Subcutaneous abdominal adipose tissue (tissue), 5 donors: ENCODE data around the gene NPC1L1.
A peak's percentile ranks its signal among the peaks of the same experiment; 100 is the strongest.

Experiments used
- H3K27ac ChIP-seq: one replicate; pipeline ENCODE4 v1.7.0; 2013; ENCODE audit warnings: low read depth, mild to moderate bottlenecking, inconsistent platforms, low read length, moderate library complexity
- H3K27me3 ChIP-seq, 5 donors: one replicate each; pipeline ENCODE4 v1.7.0; 2013; ENCODE audit warnings: low read length in 5 of 5, inconsistent platforms in 1 of 5; ENCODE audit not compliant: control insufficient read depth in 5 of 5, insufficient read depth in 4 of 5
- H3K36me3 ChIP-seq, 5 donors: one replicate each; pipeline ENCODE4 v1.7.0; 2013; ENCODE audit warnings: low read length in 5 of 5; ENCODE audit not compliant: control insufficient read depth in 5 of 5, insufficient read depth in 5 of 5
- H3K4me1 ChIP-seq, 5 donors: one replicate each; pipeline ENCODE4 v1.7.0; 2013; ENCODE audit warnings: low read length in 5 of 5, mild to moderate bottlenecking in 3 of 5, moderate library complexity in 1 of 5; ENCODE audit not compliant: control insufficient read depth in 5 of 5, insufficient read depth in 5 of 5
- H3K4me3 ChIP-seq, 5 donors: one replicate each; pipeline ENCODE4 v1.7.0; 2013; ENCODE audit warnings: low read length in 5 of 5, low read depth in 1 of 5
- H3K9ac ChIP-seq, 5 donors: one replicate each; pipeline ENCODE4 v1.7.0; 2013; ENCODE audit warnings: low read length in 5 of 5, mild to moderate bottlenecking in 4 of 5, moderate library complexity in 3 of 5
- H3K9me3 ChIP-seq, 5 donors: one replicate each; pipeline ENCODE4 v1.7.0; 2013; ENCODE audit warnings: low read length in 5 of 5; ENCODE audit not compliant: control insufficient read depth in 5 of 5
- donor health status: healthy.
- donor health status: healthy.
- donor health status: healthy.
- donor health status: healthy.
- donor health status: healthy.

Gene NPC1L1

DNA sequence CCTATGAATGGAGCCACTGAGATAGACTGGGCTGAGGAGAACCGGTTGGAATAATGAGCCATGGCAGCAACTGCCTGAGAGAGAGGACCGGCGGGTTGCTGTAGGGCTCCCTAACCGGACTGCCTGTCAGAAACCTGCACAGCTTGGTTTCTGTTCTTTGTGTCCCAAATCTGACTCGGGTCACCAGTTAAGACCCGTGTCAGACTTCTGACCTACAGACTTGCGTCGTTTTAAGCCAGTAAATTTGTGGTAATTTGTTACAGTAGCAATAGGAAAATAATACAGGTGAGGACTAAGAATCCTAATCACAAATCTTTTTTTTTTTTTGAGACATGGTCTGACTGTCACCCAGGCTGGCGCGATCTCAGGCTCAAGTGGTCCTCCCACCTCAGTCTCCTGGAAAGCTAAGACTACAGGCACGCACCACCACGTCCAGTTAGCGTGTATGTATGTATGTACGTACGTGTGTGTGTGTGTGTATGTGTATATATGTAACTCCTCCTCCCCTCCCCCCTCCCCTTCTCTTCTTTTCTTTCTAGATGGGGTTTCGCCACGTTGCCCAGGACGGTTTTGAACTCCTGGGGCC, 33.2 kb upstream of the NPC1L1 start:
- Histone ChIP-seq H3K4me3 (peak overlapping the region; percentile 69 to 96 (median 82)), H3K9me3 (no peaks in the 10 kb centered on the region), H3K27me3 (no peaks in the 10 kb centered on the region), H3K27ac (peak overlapping the region; percentile 88), H3K4me1 (peaks cover 12 to 31% (median 25%) of the 10 kb centered on the region in 5 donors), H3K9ac (peak overlapping the region; percentile 82 to 93 (median 92)), H3K36me3 (peaks cover 7 to 59% (median 51%) of the 10 kb centered on the region in 5 donors)

DNA sequence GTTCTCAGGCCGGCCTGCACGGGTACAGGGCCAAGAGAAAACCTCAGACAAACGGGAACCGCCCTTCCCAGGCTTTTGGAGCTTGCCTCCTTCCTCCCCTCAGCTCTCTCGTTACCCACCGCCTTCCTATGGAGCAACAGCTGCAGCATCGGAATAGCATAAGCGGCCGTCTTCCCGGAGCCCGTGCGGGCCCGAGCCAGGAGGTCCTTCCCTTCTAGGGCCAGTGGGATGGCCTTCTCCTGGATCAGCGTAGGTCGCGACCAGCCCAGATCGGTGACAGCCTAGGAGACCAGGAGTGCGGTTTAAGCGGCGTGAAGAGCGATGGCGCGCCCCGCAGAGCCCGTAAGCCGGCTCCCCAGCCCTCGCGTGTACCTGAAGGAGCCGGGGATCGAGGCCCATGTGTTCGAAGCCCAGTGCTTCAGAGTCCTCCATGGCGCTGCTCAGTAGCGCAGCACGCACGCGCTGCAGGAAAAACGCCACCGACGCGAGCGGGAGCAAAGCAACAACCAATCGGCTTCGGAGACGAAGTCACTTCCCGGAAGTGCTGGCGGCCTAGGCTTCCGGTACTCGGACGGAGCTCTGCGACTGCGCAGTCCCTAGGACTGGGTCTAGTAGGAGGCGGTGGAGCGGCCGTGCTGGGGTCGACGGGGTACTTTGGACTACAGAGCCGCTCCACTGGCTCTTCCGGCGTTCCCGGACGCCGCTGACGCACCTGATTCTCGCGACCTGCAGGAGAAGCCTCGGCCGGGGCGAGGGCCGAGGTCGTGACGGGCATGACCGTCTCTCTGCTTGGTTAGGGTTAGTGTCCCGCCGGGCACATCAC, 32.5 kb upstream of the NPC1L1 start, which contains the start of gene DDX56:
Gene DDX56 (minus strand): TSS at position 445 of the 823 bp plus-strand sequence. CDS start 13 bp downstream, at position 432.
- peak within 1 kb of the TSS; percentile 69 to 97 (median 82) for H3K4me3 ChIP-seq
- H3K27ac ChIP-seq, result peak within 1 kb of the TSS; percentile 88
- peak within 1 kb of the TSS; percentile 88 to 93 (median 93) for H3K9ac ChIP-seq
- no peaks in the 10 kb centered on the region for H3K9me3 ChIP-seq
- peaks cover 12 to 38% (median 26%) of the 10 kb centered on the region in 5 donors for H3K4me1 ChIP-seq
- H3K27me3 ChIP-seq, result no peaks in the 10 kb centered on the region
- H3K36me3 ChIP-seq, result peaks cover 7 to 59% (median 51%) of the 10 kb centered on the region in 5 donors

GRCh38 chr7:44572771-44573170, 31.6 kb upstream of the NPC1L1 start:
- Histone ChIP-seq H3K4me3 (peak overlapping the region; percentile 69 to 97 (median 82)), H3K36me3 (peaks cover 7 to 62% (median 53%) of the 10 kb centered on the region in 5 donors), H3K27ac (peak overlapping the region; percentile 88)

GRCh38 chr7:44569959-44570358, 28.8 kb upstream of the NPC1L1 start:
- H3K36me3 ChIP-seq, result peaks cover 7 to 76% (median 76%) of the 10 kb centered on the region in 5 donors
- no peak overlapping the region for H3K27ac ChIP-seq
- H3K9me3 ChIP-seq, result no peaks in the 10 kb centered on the region
- no peak overlapping the region for H3K9ac ChIP-seq
- H3K4me1 ChIP-seq, result peaks cover 10 to 47% (median 28%) of the 10 kb centered on the region in 5 donors
- H3K27me3 ChIP-seq, result no peaks in the 10 kb centered on the region
- H3K4me3 ChIP-seq, result no peak overlapping the region

More at GRCh38 chr7:44572771-44573170, 31.6 kb upstream of the NPC1L1 start:
- no peaks in the 10 kb centered on the region for H3K9me3 ChIP-seq
- peaks cover 12 to 44% (median 28%) of the 10 kb centered on the region in 5 donors for H3K4me1 ChIP-seq
- H3K9ac ChIP-seq, result peak overlapping the region; percentile 88 to 93 (median 93)
- H3K27me3 ChIP-seq, result no peaks in the 10 kb centered on the region

DNA sequence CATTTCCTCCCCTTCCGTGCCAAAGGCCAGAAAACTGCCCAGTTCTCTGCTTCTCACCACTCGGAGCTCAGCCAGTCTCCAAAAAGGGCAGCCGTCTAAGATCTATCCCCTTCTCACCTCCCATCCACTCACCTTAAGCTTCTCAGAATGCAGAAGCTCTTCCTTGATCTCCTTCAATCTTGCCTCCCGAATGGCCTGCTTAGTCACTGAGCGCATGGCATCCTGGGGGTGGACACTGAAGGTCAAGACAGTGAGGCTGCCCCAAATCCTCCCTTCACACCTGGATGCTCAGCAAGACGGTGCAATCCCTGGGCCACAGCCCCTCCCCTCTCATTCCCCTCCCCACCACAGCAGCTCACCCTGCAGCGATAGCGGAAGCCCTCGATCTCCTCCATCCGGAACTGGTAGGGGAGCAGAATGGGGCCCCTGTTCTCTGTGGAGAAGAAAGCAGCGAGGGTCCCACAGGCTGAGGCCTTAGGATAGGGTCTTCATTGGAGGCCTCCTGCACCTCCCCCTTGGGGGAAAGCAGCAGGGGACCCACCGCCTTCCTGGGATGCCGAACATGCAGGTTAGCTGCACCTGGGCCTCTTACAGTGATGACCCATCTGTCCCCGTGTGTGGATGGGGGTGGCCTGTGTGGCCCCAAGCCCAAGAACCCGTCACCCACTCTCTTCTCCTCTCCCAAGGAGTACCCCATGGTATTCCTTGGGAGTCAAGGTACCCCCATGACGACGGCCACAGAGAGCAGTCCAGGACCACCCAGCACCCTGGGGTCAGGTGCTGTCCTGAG, 27.8 kb upstream of the NPC1L1 start:
- Histone ChIP-seq H3K27me3 (no peaks in the 10 kb centered on the region), H3K9ac (peak overlapping the region in 1 of 5 donors; percentile 19), H3K36me3 (peaks cover 7 to 86% (median 84%) of the 10 kb centered on the region in 5 donors), H3K4me3 (no peak overlapping the region), H3K27ac (no peak overlapping the region), H3K9me3 (no peaks in the 10 kb centered on the region), H3K4me1 (peaks cover 8 to 40% (median 22%) of the 10 kb centered on the region in 5 donors)

DNA sequence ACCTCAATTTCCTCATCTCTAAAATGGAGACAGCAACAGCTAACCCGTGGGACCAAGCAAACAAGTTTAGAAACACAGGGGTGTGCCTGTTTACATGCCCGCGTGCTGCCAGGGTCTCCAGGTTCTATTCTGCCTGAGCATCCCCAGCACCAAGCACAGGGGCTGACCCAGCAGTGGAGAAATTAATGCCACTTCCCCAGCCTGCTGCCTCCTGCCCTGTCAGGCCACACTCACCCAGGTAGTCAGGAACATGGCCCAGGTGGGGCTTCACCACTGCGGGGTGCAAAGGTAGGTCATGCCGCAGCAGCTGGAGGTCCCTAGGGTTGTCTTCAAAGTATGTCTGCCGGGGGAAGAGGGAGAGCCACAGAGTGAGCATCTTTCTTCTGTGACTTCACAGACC, 26.8 kb upstream of the NPC1L1 start:
- Histone ChIP-seq H3K9ac (no peak overlapping the region), H3K27me3 (no peaks in the 10 kb centered on the region), H3K36me3 (peaks cover 7 to 94% (median 84%) of the 10 kb centered on the region in 5 donors), H3K4me1 (peaks cover 5 to 42% (median 22%) of the 10 kb centered on the region in 5 donors), H3K9me3 (no peaks in the 10 kb centered on the region), H3K4me3 (no peak overlapping the region), H3K27ac (no peak overlapping the region)

DNA sequence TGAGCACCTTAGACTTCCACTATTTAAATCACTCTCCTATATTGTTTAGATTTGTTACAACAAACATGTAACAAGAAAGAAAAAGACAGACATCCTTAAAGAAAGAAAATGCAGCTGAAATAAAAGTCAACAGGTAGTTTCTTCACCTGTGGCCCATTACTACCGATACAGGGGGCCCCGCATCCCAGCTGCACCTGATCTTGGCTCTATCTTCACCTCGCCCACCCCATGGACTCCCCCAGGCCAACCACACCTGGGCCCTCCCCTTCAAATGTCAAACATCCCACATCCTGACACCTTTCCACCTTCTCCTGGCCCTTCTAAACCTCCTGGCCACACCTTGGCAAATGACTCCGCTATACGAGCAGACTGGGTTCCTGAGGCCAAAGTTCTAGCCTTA, 25.6 kb upstream of the NPC1L1 start:
- peaks cover 0 to 45% (median 22%) of the 10 kb centered on the region in 5 donors for H3K4me1 ChIP-seq
- no peak overlapping the region for H3K4me3 ChIP-seq
- H3K36me3 ChIP-seq, result peaks cover 2 to 83% (median 73%) of the 10 kb centered on the region in 5 donors
- no peak overlapping the region for H3K27ac ChIP-seq
- H3K27me3 ChIP-seq, result no peaks in the 10 kb centered on the region
- H3K9ac ChIP-seq, result no peak overlapping the region
- H3K9me3 ChIP-seq, result no peaks in the 10 kb centered on the region

- no peaks in the 10 kb centered on the region for H3K9me3 ChIP-seq
- H3K4me1 ChIP-seq, result peaks cover 0 to 46% (median 22%) of the 10 kb centered on the region in 5 donors
- no peak overlapping the region for H3K4me3 ChIP-seq
- H3K27me3 ChIP-seq, result no peaks in the 10 kb centered on the region
- no peak overlapping the region for H3K9ac ChIP-seq
- peak overlapping the region; percentile 45 for H3K27ac ChIP-seq
- H3K36me3 ChIP-seq, result peaks cover 0 to 76% (median 66%) of the 10 kb centered on the region in 5 donors
Observed at GRCh38 chr7:44565795-44566559, 24.8 kb upstream of the NPC1L1 start.

DNA sequence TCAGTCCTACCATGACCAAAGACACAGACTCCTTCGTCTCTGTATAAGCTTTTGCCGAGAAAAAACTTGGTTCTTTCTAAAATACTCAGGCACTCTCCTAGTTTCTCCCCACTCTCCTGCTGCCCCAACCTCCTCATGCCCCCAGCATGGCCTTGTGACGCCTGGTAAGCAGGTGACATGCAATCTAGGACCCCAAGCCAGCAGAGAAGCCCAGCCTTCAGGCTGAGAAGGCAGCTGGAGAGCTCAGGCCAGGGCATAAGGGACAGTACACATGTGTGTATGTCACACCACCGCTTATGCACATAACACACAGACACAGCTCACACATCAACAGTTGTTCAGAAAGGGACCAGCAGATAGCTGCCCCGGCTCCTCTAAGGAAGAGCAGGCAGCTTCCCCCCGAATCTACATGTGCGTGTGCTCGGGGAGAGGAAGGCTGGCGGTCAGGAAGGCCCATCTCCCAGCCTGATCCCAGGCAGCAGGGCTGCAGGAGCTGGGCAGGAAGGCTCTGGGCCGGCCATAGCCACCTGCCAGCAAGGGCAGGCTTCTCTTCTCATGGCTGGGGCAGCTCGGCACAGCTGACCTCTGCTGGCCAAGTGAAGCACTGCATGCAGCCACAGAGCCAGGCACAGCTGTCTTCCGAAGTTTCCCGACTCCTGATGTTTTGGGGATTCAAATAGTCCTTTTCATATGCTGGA, 24.1 kb upstream of the NPC1L1 start:
- Histone ChIP-seq H3K9ac (no peak overlapping the region), H3K4me3 (no peak overlapping the region), H3K27me3 (no peaks in the 10 kb centered on the region), H3K9me3 (no peaks in the 10 kb centered on the region), H3K4me1 (peaks cover 0 to 46% (median 22%) of the 10 kb centered on the region in 5 donors), H3K36me3 (peaks cover 0 to 69% (median 59%) of the 10 kb centered on the region in 5 donors), H3K27ac (peak overlapping the region; percentile 45)
